Transverse colon (tissue), 4 donors: ENCODE data around the gene CCL15.

ENCODE experiments used
- POLR2A ChIP-seq: fragments of 450-650 bp; IDR thresholded peaks from one replicate; pipeline ENCODE4 v1.6.1; 2016; ENCODE audit warnings: antibody characterized with exemption, mild to moderate bottlenecking, moderate library complexity
- POLR2AphosphoS5 ChIP-seq, 3 donors: sonication (generic); formaldehyde crosslinking; IDR thresholded peaks; one replicate each; pipeline ENCODE4 v1.6.1; 2016; ENCODE audit warnings: antibody characterized with exemption in 3 of 3
- TF ChIP-seq, protein P1 (sequence below), 5 experiments: fragments of 200-600 bp in 3 of 5; fragments of 450-650 bp in 2 of 5; sonication (generic) in 3 of 5; IDR thresholded peaks; 1 replicate in 2 of 5; 2 replicates in 3 of 5; pipeline ENCODE4 v1.5.1; 2016 to 2017; ENCODE audit warnings: antibody characterized with exemption in 5 of 5, inconsistent platforms in 3 of 5, mild to moderate bottlenecking in 2 of 5, moderate library complexity in 1 of 5

DNA sequence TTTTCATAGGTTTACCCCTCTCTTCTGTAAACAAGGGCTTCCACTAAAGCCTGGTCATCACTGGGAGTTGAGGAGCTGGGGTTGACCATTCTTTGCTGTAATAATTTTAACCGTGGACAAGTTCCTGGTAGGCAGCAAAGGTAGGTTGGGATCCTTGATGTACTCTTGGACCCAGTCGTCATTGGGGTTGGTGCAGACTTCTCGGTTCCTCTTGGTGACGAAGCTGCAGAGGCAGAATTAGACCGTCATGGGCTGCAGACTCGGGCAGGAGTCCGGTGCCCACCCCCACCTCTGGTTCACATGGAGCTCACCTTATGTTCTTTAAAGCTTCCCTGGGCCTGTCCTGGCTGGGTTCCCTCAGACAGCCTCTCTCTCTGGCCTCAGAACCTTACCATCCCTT, 23.8 kb downstream of the CCL15 start:
- TF ChIP-seq, protein P1, sequence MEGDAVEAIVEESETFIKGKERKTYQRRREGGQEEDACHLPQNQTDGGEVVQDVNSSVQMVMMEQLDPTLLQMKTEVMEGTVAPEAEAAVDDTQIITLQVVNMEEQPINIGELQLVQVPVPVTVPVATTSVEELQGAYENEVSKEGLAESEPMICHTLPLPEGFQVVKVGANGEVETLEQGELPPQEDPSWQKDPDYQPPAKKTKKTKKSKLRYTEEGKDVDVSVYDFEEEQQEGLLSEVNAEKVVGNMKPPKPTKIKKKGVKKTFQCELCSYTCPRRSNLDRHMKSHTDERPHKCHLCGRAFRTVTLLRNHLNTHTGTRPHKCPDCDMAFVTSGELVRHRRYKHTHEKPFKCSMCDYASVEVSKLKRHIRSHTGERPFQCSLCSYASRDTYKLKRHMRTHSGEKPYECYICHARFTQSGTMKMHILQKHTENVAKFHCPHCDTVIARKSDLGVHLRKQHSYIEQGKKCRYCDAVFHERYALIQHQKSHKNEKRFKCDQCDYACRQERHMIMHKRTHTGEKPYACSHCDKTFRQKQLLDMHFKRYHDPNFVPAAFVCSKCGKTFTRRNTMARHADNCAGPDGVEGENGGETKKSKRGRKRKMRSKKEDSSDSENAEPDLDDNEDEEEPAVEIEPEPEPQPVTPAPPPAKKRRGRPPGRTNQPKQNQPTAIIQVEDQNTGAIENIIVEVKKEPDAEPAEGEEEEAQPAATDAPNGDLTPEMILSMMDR (IDR thresholded peaks at IDR 0.05): no peak
- TF ChIP-seq POLR2A (no peak), POLR2AphosphoS5 (IDR thresholded peaks at IDR 0.05) (no peak)
